Neural progenitor cell (in vitro differentiated cells): ENCODE measurements around the gene INSM2.

ENCODE experiments used
- EZH2phosphoT487 ChIP-seq: fragments of 200-600 bp; sonication (generic); IDR thresholded peaks from 2 replicates; pipeline ENCODE4 v1.6.1; 2017; ENCODE audit warnings: antibody characterized with exemption
- TF ChIP-seq, protein P1 (sequence below): fragments of 200-600 bp; sonication (generic); IDR thresholded peaks from 2 replicates; pipeline ENCODE4 v1.5.1; 2017; ENCODE audit warnings: antibody characterized with exemption, mild to moderate bottlenecking

DNA sequence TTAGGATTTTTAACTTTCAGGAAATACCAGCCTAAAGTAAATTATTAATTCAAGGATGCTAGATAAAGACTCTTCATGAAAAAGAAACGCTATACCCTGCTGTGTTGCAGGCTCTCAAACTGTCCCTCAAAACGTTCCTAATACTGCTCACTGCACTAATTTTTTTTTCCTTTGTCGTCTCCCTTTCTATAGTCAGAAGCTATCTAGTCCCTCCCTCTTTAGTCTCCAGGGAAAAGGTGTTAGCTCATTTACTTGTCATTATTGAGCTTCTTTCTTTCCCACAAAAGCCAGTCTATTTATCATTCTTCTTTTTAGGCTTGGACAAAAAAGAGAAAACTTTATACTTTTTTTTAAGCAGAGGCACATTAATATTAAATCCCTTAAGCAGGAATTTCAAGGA, 30.3 kb upstream of the INSM2 start:
- TF ChIP-seq, protein P1, sequence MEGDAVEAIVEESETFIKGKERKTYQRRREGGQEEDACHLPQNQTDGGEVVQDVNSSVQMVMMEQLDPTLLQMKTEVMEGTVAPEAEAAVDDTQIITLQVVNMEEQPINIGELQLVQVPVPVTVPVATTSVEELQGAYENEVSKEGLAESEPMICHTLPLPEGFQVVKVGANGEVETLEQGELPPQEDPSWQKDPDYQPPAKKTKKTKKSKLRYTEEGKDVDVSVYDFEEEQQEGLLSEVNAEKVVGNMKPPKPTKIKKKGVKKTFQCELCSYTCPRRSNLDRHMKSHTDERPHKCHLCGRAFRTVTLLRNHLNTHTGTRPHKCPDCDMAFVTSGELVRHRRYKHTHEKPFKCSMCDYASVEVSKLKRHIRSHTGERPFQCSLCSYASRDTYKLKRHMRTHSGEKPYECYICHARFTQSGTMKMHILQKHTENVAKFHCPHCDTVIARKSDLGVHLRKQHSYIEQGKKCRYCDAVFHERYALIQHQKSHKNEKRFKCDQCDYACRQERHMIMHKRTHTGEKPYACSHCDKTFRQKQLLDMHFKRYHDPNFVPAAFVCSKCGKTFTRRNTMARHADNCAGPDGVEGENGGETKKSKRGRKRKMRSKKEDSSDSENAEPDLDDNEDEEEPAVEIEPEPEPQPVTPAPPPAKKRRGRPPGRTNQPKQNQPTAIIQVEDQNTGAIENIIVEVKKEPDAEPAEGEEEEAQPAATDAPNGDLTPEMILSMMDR = no peak
- no peak for TF ChIP-seq EZH2phosphoT487
